ENCODE measurements around the gene TGFB2.

DNA sequence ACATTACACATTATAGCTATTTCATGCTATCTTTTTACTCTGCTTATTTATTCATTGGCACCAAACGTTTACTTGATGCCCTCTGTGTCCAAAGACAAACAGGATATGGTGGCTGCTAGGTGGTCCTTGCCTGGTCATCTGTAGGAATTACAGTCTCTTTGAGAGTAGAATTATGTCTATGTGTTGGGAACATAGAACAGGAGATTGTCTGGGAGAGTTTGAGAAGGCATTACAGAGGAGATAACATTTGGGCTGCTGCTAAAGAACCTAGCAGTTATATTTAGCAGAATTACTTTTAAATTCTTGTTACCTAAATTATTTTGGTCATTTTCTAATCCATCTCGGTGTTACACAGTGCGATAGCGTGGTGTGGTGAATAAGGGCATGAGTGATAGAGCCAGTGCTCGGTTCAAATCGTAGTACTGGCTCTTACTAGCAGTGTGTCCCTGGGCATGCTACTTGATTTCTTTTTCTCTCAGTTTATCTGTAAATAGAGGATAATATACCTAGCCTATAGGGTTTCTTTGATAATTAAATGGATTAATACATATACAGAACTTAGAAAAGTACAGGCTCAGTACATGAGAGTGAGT, 39.6 kb upstream of the TGFB2 start:
- TF ChIP-seq, protein P1, sequence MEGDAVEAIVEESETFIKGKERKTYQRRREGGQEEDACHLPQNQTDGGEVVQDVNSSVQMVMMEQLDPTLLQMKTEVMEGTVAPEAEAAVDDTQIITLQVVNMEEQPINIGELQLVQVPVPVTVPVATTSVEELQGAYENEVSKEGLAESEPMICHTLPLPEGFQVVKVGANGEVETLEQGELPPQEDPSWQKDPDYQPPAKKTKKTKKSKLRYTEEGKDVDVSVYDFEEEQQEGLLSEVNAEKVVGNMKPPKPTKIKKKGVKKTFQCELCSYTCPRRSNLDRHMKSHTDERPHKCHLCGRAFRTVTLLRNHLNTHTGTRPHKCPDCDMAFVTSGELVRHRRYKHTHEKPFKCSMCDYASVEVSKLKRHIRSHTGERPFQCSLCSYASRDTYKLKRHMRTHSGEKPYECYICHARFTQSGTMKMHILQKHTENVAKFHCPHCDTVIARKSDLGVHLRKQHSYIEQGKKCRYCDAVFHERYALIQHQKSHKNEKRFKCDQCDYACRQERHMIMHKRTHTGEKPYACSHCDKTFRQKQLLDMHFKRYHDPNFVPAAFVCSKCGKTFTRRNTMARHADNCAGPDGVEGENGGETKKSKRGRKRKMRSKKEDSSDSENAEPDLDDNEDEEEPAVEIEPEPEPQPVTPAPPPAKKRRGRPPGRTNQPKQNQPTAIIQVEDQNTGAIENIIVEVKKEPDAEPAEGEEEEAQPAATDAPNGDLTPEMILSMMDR (IDR thresholded peaks at IDR 0.05): no peak
- no peak for TF ChIP-seq EP300 (IDR thresholded peaks at IDR 0.05)
